HG03280 (cell line): ENCODE data around the gene TTLL1.
"Not testable (repeated sequence)": the region's sequence is repeated elsewhere in the genome, so short reads cannot be mapped to it uniquely, and the experiment has no call there.

Experiments
- ATAC-seq: cut with Tn5 transposase; IDR thresholded peaks from one replicate; pipeline ENCODE4 v1.9.1; 2021; ENCODE audit warnings: mild to moderate bottlenecking, moderate library complexity; ENCODE audit not compliant: unreplicated experiment

Gene TTLL1

DNA sequence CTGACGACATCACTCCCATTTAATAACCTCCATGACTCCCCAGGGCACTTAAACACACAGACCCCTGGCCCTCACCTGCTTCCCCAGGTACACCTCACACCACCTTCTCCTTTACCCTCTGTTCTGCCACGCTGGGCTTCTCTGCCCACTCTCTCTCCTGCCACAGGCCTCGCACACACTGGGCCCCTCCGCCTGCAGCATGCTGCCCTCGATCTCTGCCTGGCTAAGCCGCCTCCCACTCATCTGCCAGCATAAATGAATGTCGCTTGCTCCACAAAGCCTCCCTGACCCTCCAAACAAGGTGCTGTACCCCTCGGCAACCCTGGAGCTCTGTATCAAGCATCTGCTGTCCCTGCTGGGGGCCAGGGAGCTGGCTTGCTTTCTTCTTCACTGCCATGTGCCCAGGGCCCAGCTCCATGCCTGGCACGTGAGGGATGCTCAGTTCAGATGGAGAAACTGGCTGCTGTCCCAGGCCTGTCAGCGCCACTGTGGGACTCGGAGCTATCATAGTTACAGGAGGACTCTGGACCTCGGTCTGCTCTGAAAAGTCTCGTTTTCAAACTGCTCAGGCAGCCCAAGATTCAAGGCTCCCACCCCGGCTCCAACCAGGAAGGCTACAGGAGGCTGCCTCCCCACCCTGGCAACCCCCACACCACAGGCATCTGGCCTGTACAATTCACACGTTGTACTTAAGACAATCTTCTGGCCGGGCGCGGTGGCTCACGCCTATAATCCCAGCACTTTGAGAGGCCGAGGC is 11.9 kb downstream of the TTLL1 start:
- ATAC-seq: no peak

DNA sequence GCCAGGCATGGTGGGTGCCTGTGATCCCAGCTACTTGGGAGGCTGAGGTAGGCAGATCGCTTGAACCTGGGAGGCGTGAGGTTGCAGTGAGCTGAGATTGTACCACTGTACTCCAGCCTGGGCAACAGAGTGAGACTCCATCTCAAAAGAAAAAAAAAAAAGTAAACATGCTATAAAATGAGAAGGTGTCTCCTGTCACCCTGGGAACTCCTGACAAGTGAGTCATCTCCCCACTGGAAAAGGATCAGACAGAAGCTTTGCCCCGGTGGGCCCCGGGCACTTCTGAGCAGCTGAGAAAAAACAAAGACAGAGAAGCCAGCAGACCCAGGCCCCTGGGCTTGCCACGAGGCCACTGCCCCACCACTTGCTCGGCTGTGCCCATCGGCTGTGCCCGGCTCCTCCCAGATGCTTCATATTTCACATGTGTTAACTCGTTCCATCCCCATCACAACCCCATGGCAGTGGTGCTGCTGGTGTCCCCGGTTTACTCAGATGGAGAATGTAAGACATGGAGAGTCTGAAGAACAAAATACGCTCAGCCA is 22.3 kb downstream of the TTLL1 start:
- ATAC-seq: no peak

DNA sequence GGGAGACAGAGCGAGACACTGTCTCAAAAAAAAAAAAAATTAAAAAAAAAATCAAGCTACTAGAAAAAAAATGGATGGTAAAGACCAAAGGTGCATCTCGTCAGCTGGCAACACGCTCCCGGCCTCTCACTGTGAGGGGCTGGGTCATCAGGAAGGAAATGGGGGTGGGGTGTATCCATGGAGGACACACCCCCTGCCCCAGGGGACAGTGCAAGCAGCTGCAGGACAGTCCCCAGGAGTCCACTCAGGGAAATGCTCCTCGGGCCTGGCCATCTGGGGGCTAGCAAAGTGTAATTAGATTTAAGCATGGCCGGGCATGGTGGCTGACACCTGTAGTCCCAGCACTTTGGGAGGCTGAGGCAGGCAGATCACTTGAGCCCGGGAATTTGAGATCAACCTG is 23.1 kb downstream of the TTLL1 start:
- no peak for ATAC-seq

DNA sequence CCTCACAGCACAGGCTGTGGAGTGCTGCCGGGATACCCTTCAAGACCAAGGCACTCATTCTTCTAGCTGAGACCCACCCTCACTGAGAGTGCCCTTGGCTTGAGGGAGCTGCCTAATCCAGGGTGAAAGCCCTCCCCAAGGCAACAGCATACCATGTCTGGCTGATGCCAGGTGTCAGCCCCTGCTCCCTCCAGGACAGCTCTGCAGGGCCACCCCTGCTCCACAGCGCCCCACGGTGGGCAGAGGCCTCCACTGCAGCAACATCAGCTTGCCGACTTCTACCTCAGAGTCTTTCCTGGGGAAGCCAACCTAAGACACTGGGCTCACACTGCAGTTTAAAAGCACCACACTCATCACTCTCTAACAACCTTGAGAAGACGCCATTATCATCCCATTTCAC is 29.0 kb downstream of the TTLL1 start:
- no peak for ATAC-seq

DNA sequence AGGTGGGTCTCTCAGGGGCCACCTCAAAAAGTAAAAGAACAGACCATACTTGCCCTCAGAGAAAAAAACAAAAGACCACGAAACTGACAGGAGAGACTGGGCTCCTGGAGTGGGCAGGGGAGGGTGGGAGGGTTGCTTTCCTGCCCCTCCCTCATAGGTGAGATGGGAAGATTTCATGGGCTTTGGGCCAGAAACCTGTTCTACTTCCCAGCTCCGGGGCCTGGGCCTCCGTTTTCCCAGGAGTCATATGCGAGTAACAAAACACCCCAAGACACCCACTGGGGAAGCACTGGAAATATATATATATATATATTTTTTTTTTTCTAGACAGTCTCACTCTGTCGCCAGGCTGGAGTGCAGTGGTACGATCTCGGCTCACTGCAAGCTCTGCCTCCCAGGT is 31.6 kb downstream of the TTLL1 start:
- ATAC-seq: no peak

DNA sequence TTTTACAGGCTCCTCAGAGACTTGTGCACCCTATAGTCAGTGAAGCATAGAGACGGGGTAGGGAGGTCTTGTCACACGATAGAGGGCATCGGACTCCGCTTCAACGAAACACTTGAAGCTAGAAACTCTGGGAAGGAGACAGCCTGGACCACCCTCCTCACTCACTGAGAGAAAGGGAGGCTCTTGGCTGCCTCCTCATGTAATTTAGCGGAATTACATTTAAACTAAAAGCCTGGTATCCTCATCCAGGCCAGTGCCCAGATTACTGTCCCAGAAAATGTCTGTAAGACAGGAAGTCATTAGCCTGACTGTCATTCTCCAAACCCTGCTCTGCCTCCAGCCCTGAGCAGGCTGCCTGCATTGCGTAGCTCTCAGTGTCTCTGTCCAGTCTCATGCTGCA is 36.0 kb downstream of the TTLL1 start:
- ATAC-seq: no peak

DNA sequence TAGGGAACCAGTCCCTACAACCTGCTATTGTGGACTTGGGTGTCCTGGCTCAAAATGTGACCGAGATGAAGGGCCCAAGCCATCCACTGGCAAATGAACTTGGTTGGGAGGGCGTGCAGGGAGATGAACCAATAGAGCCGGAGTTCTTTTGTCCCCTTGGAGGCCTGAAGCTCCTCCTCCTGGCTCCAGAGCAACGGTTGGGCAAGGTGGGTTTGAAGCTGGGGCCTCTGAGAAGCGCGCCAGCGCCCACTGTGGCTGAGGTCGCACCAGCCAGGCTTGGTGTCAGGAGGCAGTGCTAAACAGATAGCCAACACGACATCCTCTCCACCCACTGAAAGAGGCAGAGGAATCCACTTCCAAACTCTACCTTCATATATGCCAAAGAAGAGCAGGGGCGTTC is 38.2 kb downstream of the TTLL1 start:
- no peak for ATAC-seq

DNA sequence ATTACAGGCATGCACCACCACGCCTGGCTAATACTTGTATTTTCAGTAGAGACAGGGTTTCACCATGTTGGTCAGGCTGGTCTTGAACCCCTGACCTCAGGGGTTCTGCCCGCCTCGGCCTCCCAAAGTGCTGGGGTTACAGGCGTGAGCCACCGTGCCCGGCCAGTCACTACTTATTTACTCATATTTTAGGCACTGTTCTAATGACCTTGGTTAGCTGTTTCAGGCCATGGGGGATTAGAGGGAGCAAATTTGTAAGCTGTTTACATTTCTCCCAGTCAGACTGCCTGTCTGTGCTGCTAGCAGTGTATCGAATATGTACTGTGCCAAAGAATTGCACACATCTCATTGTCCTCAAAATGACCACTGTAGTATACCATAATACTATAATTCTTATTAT is 41.6 kb downstream of the TTLL1 start:
- no peak for ATAC-seq

DNA sequence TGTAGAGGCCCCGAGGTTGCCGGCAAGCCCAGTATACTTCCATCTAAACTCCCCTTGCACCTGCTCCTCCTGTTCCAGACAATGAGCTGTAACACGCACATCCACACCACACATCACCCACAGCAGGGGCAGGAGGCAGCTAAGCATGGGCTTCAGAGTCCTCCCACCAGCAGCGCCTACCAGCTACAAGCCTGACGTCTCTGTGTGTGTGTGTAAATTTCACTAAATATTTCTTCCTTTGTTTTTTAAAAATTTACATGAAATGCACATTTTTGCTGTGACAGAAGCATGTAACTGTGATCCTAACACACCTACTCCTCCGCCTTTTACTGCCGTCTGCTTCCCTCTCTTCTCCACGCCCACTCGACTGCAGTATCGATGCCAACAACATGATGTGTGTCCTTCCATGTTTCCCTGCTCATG is 44.9 kb downstream of the TTLL1 start:
- no peak for ATAC-seq

DNA sequence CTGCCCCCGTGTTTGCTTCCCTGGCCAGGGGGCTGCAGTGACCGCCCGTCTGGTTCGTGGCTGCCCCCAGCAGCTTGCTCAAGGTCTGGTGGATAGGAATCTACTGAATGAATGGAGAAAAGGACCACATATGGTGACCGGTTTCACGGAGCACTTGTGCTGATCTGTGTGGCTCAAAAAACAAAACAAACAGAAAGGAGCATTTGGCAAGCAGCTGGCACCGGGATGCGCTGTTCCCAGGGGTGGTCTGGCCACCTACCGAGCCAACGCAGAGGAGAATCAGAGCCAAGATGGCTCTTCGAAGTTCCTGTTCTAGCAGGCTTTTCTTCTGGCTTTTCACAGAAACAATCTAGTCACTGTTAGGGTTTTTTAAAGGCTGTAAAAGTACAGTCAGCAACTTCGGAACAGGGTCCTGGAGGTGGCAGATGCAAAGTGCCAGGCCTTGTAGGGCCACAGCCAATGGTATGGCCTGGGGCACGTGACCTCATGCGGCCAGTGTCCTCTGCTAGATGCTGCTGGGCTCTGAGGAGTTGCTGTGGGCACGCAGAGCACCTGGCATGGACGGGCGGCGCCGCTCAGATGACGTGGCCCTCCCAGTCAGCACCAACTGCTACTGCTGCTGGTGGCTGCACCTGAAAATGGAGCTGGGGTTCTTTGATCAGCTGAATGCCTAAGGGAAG is 47.0 kb downstream of the TTLL1 start:
- no peak for ATAC-seq

DNA sequence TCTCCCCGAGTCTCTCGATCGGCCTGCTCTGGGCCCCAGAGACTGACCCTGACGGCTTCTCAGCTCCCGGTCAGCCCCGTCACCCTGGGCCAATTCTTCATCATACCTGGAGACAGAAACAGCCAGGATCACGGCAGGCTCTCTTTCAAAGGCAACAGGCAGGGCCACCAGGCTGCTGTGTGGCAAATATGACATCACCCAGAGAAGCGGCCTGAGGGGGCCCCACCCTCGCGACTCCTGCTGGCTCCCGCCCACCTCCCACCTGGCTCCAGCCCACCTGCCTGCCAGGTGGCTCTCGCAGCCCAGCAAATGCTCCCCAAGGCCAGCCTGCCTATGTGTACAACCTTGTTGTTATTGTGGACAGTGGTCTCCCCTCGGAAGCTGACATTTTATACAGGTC is 49.4 kb downstream of the TTLL1 start:
- ATAC-seq: no peak

DNA sequence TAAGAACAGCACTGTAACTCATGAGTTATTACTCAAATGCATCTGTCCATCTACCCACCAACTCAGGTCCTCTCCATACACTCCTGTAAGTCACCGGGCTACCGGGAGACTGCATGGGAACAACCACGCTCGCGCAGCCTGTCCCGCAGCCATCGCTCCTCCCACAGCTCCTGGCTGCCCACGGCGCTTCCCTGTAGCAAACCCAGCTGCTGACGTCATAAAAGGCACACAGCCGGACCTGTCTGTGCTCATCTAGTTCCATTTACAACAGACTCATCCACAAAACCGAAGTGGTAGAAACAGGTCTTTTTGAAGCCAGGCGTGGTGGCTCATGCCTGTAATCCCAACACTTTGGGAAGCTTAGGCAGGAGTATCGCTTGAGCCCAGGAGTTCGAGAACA is 50.9 kb downstream of the TTLL1 start:
- ATAC-seq: no peak

DNA sequence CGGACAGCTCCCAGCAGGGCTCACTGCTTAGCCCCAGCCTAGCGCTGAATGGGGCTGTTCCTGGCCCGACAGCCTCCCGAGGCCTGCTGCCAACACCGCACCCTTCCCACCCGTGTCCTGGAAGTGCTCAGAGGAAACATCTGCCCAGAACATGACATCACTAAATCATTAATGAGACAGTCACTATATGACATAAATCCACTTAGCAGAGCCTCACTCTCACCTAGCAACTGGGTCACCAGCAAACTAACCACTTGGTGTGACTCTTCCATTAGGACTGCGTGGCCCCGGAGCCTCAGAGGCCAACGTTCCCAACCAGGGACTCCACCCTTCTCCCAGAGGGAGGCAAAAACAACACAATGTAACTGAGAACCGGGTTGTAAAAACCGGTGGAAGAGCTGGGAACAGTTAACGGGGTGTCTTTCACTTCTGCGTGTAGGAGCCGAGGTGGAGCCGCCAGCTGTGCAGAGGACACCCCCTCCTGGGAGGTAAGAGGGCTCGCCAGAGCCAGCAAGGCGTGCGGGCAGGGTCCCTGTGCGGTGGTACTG is 52.8 kb downstream of the TTLL1 start:
- ATAC-seq: no peak

DNA sequence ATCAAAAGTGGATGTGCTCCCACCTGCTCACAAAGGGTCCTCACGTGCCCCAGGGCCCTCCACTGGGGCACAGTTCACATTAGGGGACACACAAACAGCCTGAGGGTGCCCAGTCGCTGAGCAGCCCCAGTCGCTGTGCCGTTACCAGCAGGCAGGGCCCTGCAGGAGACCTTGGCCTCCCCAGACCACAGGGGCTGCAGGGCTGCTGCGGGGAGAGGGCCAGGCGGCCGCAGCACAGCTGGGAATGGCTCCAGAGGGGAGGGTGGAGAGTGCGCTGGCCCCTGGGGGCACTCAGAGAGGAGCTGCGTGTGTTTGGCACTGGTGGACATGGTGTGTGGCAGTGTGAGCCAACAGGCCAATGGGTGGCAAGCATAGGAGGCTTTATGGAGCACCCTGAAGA is 53.9 kb downstream of the TTLL1 start:
- no peak for ATAC-seq

DNA sequence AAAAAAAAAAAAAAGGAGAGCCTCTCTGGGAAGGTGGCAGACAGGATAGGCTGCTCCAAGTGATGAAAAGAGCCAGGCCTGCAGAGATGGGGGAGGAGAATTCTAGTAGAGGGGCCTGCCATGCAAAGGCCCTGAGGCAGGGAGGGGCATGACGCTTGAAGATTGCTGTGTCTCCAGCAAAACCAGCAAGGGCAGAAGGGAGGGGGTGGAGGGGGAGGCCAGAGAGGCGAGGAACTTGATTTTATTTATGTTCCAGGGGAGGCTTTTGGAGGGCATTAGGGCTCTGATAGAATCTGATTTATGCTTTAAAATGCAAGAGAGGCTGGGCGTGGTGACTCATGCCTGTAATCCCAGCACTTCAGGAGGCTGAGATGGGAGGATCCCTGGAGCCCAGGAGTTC is 57.6 kb downstream of the TTLL1 start:
- ATAC-seq: no peak

DNA sequence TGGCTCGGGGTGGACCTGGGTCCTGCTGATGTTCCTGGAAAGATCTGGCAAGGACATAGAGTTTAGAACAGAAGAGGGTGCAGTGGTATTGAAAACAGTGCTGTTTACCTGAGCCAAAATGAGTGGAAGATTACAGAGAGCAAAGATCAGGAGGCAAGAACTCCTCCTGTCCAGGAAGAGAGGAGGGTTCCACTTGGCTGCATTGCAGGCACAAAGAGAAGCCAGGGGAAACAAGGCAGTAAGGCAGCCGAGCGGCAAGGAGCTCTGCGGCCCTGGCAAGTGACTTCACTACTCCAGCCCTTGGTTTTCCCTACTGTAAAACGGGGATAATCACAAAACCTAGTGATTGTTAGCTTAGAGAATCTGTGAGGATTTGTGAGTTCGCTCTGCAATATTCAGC is 70.6 kb downstream of the TTLL1 start:
- ATAC-seq: no peak

DNA sequence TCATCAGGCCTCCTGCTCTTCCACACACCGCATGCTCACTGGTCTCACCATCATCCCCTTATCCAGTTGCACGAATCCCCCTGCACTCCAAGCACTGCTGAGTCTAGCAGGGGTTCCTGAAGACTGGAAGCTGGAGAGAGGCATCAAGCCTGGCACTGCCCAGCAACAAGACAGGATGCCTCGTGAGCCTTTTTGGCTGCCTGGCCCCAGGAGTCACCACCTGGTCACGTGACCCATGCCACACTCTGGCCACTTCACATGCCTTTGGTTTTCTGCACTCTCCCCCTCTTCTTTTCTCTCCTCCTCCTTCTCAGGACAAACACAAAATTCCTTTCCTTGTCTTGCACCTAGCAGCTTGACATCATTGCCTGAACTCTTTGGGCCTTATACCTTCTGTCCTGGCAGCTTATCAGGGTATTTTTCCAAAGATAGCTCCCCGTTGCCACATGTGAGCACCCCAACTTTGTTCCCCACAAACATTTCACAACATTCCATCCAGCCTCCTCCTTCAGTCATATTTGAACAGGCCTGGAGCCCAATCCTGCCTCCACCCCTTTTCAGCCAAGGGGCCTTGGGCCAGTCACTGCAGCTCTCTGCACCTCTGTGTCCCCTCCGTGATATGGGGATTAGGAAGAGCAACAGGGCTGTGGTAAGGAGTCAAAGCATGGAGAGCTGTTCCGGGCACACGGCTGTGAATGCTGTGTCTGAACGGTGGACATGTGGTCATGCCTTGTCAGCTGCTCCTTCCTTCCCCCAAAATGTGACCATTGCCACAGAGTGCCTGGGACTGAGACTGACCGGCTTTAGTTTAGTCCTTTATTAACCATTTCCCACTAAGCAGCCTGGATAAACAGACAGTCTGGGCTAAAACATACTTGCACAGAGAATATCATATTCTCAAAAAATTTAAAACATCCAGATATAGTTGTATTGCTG is 71.4 kb downstream of the TTLL1 start:
- ATAC-seq: no peak

DNA sequence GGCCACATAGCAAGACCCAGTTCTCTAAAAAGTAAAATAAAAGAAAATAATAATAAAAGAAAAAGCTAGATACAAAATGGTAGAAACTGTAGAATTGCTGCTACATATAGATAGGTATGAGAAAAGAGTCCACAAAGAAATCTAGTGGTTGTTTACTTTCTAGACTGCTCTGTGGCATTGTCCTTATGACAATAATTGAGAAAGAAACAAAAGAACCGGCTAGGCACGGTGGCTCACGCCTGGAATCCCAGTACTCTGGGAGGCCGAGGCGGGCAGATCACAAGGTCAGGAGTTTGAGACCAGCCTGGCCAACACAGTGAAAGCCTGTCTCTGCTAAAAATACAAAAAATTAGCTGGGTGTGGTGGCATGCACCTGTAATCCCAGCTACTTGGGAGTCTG is 73.0 kb downstream of the TTLL1 start:
- not testable (repeated sequence) for ATAC-seq

DNA sequence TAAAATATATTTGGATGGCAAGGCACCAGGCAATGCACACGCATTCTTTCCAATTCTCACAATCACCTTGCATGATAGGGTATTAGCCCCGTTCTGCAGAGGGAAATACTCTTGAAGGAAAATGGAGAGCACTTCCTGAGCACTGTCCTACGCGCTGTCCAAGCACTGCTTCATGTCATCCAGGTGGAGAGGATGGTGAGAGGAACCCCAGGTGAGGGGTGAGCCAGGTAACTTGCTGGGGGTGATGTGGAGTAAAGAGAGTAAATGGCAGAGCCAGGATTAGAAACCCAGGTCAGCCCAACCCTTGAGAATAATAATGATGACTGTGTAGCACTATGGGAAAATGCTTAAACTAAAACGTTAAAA is 73.5 kb downstream of the TTLL1 start:
- no peak for ATAC-seq

DNA sequence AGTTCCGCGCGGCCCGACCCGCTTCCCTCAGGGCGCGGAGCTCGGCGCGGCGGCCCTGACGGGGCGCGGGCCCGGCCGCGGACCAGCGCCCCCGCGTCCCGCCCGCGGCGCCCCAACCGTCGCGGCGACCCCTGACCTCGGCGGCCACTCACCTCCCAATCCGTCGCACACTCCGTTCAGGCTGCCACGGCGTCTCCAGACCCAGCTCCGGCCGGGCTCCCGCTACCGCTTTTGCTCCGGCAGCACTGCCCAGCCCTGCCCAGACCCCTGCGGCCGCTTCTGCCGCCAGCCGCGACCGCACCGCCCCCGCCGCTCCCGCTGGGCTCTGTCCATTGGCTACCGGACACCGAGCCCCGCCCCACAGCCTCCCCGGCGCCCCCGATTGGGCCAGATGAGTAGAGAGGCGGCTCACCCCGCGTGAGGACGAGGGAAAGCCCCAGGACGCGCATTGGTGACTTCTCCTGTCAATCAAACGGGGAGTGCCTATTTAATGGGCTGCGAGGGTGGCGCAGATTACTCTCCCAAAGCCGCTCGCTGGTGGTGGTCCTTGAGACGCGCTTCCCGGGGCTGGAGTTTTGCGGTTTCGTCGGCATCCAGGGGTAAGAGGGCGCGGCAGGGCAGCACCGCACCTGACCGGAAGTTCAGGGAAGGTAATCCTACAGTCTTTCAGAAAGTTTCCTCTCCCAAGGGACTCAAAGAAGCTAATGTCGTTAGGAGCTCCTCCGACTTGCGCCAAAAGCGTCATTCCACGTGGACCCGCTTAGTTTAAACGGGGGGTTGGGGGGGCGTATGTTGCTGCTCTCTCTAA is 74.1 kb downstream of the TTLL1 start, which contains the start of gene PACSIN2:
TSS of gene PACSIN2 (minus strand) at position 281 of the 808 bp plus-strand sequence. CDS start 103,069 bp downstream, outside the sequence.
- ATAC-seq: peak; percentile 96
